GM18520 (cell line): ENCODE measurements around the gene BTBD9.
"Not testable (repeated sequence)": the region's sequence is repeated elsewhere in the genome, so short reads cannot be mapped to it uniquely, and the experiment has no call there.

ENCODE experiments used
- ATAC-seq: cut with Tn5 transposase; IDR thresholded peaks from one replicate; pipeline ENCODE4 v1.9.1; 2021; ENCODE audit not compliant: unreplicated experiment

The BTBD9 gene

GRCh38 chr6:38352636-38353035 is 287.1 kb downstream of the BTBD9 start:
- no peak for ATAC-seq

GRCh38 chr6:38350942-38351341 is 288.8 kb downstream of the BTBD9 start:
- ATAC-seq: no peak

- ATAC-seq: no peak
Measured at GRCh38 chr6:38350220-38350619, 289.5 kb downstream of the BTBD9 start.

DNA sequence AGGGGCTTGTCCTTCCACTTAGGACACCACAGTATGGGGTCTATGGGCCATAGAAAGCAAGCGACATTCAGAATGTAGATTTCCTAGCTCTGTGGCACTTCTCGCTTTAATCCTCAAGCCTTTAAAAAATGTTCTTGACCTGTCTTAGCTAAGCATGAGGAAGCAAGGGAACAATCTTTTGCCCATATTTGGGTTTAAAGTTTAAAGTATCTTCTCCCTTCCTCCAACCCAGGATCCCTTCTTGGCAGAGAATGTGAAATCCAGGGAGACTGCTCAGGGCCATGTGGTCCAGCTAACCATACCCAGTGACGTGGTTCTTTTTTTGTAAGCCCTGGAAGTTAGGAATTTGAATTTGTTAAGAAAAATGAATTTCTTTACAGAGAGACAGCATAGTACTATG is 289.9 kb downstream of the BTBD9 start:
- ATAC-seq: no peak

DNA sequence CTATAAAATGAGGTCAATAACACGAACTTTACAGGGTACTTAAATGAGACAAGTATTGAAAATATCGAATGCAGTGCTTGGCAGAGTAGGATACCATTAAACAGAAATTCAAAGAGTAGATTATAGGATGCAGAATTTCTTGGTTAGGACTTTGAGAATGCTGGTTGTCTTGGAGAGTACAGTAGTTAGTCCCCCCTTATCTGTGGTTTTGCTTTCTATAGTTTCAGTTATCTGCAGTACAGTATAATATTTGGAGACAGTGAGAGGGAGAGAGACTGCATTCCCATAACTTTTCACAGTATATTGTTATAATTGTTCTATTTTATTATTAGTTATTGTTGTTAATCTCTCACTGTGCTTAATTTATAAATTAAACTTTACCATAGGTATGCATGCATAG is 290.5 kb downstream of the BTBD9 start:
- ATAC-seq: no peak

- ATAC-seq: no peak
Measured at GRCh38 chr6:38348371-38348770, 291.4 kb downstream of the BTBD9 start.

DNA sequence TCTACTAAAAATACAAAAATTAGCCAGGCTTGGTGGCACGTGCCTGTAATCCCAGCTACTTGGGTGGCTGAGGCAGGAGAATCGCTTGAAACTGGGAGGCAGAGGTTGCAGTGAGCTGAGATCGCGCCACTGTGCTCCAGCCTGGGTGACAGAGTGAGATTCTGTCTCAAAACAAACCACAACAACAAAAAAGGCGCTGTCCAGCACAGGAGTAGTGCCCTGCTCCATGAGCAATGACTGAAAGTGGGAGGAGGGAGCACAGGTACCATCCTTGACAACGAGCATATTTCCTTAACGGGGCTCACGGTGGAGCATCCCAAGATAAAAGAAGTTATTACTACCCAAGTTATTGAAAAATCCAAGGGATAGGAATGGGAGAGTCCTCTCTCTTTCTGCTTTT is 291.9 kb downstream of the BTBD9 start:
- ATAC-seq: not testable (repeated sequence)

DNA sequence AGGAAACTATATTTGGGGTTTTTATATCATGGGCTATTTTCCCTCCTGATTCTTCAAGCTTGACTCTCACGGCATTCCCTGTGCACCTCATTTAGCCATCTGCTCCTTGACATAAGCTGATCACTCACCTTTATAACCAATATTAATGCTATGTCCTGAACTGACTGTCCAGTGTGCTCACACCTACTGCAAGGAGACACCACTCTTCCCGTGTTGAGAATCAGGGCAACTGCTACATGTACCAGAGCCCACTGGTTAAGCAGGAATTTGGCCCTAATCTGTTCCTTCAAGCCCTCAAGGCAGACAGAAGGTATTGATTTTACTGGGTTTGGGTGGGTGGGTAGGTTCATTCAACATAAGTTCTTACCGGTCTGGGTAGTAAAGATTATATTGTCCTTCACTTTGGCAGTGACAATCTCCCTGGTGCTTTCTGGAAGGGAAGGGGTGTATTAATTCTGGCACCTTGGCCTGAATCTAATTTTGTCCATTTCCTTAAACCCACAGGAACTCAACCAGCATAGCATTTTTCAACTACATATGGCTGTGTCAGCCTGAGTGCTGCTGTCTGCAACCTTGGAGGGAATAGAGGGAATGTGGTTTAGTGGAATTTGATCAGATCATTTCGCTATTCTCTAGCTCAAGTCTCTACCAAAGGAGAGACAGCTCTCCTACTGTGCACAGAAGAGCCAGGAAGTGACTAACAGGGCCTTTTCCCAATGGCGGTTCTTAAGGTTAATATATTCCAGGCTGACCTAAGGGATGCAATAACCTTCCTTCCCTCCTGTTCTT is 293.2 kb downstream of the BTBD9 start:
- ATAC-seq: no peak

GRCh38 chr6:38345586-38345985 is 294.1 kb downstream of the BTBD9 start:
- ATAC-seq: no peak

- ATAC-seq: no peak
Measured at GRCh38 chr6:38341496-38341895, 298.2 kb downstream of the BTBD9 start.

- ATAC-seq: no peak
Measured at GRCh38 chr6:38339914-38340313, 299.8 kb downstream of the BTBD9 start.

- no peak for ATAC-seq
Measured at GRCh38 chr6:38337819-38338465, 301.8 kb downstream of the BTBD9 start.

DNA sequence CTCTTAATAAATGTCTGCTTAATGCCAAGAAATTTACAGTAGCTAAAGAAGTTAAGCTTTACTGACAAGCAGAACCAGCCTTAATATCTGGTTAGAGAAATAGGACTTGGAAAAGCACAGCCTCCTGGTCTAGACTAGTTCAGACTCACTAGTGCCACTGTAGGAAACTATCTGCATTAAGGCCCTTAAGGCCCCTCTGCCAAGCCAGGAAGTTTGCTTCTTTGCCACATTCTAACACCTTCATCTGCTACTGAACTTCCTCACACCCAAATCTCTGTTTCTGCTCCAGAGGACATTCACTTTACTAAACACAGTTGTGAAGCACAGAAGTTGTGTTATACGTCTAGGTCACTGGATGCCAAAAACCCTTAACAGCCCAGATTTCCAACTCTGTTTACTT is 302.8 kb downstream of the BTBD9 start:
- no peak for ATAC-seq

DNA sequence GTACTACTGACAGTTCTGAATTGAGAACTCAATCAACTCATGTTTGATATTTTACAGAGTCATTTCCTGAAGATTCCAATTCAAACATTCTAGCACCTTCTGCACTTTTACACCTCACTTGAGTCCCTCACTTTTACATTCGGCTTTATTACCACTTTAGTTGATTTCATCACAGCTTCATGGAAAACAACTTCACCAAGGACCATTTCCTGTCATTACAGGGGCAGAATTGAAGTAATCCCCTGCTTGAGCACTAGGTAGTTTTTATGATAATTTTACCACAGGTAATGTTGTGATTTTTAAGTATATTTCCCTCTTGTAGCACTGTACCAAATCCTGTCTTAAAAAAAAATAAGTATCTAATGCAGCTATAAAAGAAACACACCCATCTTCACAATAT is 312.9 kb downstream of the BTBD9 start:
- no peak for ATAC-seq

- no peak for ATAC-seq
Measured at GRCh38 chr6:38323216-38323615, 316.5 kb downstream of the BTBD9 start.

DNA sequence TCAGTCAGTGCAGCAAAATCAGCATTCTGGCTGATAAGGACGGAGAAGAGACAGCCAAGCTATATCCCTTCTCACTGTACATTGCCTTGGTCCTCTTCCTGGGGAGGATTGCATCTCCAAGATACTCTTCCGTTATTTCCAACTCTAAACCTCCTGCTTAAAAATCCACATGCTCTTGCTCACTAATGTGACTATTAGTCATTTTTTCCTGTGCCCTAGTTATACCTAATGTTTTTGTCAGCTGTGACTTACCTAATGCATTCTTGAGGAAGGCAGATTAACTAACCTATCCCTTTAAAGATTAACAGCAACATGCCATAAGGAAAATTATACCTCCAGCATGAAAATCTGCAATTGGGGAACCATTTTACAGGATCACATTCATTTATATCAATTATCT is 317.6 kb downstream of the BTBD9 start:
- ATAC-seq: no peak

DNA sequence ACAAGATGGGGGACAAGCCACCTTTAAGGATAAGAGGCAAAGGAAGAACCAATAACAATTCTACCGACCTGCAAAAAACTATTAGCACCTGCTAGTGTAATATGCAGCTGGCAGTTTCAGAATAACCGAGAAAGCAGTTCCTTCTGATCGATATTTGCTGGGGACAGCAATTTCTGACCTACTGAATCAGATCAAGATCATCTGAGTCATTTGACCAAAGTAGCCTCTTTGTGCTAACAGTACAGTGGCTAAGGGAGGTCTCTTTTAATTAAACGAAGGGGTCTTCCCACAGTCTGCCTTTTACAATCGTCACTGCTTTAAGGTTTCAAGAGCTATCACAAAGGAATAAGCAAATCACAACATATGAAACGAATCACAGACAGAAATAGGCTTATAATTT is 318.9 kb downstream of the BTBD9 start:
- peak; percentile 62 for ATAC-seq

- ATAC-seq: no peak
Measured at GRCh38 chr6:38320358-38320757, 319.4 kb downstream of the BTBD9 start.

DNA sequence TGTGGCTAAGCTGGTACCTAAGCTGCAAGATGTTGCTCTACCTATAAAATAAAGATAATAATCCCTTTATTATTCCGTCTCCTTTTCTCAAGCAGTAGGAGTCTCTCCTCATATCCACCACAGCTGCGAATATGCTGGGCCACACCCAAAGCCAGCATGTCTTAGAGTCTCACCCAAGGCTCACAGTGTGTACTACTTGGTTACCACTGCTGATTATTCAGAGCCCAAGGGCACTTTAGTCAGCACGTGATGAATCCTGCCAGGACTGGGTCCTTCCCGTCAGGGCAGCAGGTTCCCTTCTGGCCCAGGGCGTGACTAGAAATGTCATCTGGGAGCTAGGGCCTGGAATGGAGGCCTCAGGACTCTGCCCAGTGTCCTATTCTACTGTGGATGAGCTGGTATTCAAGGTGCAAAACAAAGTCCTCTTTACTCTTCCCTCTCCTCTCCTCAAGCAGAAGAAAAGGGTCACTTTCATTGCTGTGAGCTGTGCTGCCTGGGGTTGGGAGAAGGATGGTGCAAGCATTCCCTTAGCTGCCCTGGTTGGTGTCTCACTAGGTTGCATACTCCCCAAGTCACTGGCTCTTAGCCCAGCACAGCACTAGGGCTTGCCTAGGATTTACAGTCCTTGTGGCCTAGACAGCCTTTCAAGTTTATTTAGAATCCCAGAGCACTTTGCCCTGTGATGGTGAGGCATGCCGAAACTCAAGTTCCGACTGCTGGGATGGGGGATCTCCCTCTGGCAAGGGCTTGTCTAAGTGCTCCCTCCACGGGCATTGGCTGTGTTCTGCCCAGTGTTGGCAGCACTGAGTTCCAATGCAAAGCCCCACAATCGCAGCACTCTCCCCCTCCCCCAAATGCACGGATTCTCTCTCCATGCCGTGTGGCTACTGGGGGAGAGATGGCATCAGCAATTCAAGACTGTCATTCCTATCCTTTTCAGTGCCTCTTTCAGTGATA is 320.2 kb downstream of the BTBD9 start:
- ATAC-seq: no peak

DNA sequence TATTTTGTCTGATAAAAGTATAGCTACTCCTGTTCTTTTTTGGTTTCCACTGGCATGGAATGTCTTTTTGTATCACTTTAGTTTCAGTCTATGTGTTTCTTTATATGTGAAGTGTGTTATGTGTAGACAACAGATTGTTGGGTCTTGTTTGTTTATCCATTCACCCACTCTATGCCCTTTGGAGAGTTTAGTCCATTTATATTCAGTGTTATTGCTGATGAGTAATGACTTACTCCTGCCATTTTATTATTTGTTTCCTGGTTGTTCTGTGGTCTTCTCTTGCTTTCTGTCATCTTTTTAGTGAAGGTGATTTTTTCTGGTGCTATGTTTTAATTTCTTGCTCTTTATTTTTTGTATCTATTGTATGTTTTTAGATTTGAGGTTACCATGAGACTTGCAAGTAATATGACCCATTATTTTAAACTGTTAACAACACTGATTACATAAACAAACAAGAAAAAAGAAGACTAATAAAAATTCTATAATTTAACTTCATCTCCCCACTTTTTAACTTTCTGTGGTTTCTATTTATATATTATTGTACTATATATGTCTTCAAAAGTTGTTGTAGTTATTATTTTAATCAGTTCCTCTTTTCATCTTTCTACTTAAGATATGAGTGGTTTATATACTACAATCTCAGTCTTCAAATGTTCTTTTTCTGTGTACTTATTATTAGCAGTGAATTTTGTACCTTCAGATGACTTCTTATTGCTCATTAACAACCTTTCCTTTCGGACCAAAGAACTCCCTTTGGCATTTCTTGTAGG is 323.4 kb downstream of the BTBD9 start:
- peak; percentile 44 for ATAC-seq

DNA sequence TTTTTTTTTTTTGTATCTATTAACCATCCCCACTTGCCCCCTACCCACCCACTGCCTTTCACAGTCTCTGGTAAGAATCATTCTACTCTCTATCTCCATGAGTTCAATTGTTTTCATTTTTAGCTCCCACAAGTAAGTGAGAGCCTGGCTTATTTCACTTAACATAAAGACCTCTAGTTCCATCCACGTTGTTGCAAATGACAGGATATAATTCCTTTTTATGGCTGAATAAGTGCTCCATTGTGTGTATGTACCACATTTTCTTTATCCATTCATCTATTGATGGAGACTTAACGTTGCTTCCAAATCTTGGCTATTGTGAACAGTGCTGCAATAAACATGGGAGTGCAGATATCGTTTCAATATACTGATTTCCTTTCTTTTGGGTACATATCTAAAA is 328.5 kb downstream of the BTBD9 start:
- no peak for ATAC-seq
